ENCODE results near the gene DENND6B.

- TF ChIP-seq CTCF (IDR thresholded peaks at IDR 0.05; ENCODE audit: low read length) (no peak), EZH2 (optimal IDR thresholded peaks at IDR 0.05; ENCODE audit: low read depth, low read length) (no peak)
Observed at GRCh38 chr22:50319503-50319951, 7.3 kb downstream of the DENND6B start.

All from MM.1S (cell line).